Activated CD4-positive, alpha-beta memory T cell treated with anti-CD3 and anti-CD28 coated beads, Interleukin-2, amount 10 ng/mL, durations not matched to agents 7 days and 5 days (primary cell): ENCODE measurements around the gene SYNE1. TPM values are rescaled to one million over a fixed set of nuclear protein-coding genes. Genes with fewer than 3 reads are reported as not detected.

Experiments used
- CTCF ChIA-PET: fragments of 350-600 bp; sonication (Branson Sonifier 250); formaldehyde crosslinking; loops from one replicate; lab custom pipeline; 2021; ENCODE audit warnings: antibody characterized with exemption, inconsistent platforms; lab: Charles Lee
- POLR2A ChIA-PET: fragments of 350-600 bp; sonication (Branson Sonifier 250); formaldehyde crosslinking; loops from one replicate; lab custom pipeline; 2021; ENCODE audit warnings: antibody characterized with exemption; lab: Charles Lee
- DNase-seq: peaks from one replicate; pipeline ENCODE4 v3.0.0-alpha.2; 2020
- H3K27ac Mint-ChIP-seq: one replicate; pipeline ENCODE4 v1.8.0; 2021; ENCODE audit warnings: mild to moderate bottlenecking, mixed read lengths
- H3K27me3 Mint-ChIP-seq: one replicate; pipeline ENCODE4 v1.8.0; 2021; ENCODE audit warnings: mixed read lengths
- H3K36me3 Mint-ChIP-seq: one replicate; pipeline ENCODE4 v1.8.0; 2021; ENCODE audit warnings: low read depth, mixed read lengths
- H3K4me1 Mint-ChIP-seq: one replicate; pipeline ENCODE4 v1.8.0; 2021; ENCODE audit warnings: mixed read lengths
- H3K4me3 Mint-ChIP-seq: one replicate; pipeline ENCODE4 v1.8.0; 2021; ENCODE audit warnings: mild to moderate bottlenecking, mixed read lengths
- H3K9me3 Mint-ChIP-seq: one replicate; pipeline ENCODE4 v1.8.0; 2021; ENCODE audit warnings: mixed read lengths
- total RNA-seq, 2 experiments: library from RNA; stranded (reverse); gene quantifications; one replicate each; pipeline ENCODE4 v1.2.3, GENCODE V29; 2021

Gene SYNE1
- total RNA-seq, 2 experiments from 2014 or later = 85.5 to 86.8 TPM

- H3K4me3 Mint-ChIP-seq = no peak overlapping the region
- DNase-seq = no peak
- ChIA-PET POLR2A (no interaction called here), CTCF (no interaction called here)
- peaks cover 51% of the 10 kb centered on the region for H3K36me3 Mint-ChIP-seq
- peaks cover 3% of the 10 kb centered on the region for H3K4me1 Mint-ChIP-seq
- H3K27ac Mint-ChIP-seq = no peak overlapping the region
- no peaks in the 10 kb centered on the region for H3K27me3 Mint-ChIP-seq
- H3K9me3 Mint-ChIP-seq = no peaks in the 10 kb centered on the region
Measured at GRCh38 chr6:152119831-152120230, 517.3 kb downstream of the SYNE1 start.

GRCh38 chr6:152118678-152119077 lies 518.5 kb downstream of the SYNE1 start:
- no peaks in the 10 kb centered on the region for H3K9me3 Mint-ChIP-seq
- no peak for DNase-seq
- ChIA-PET CTCF (interaction anchor here (1.0 kb wide), 1 partner anchor 428 kb away, joined by 6 read pairs; no protein-coding TSS in a partner anchor), POLR2A (no interaction called here)
- peaks cover 3% of the 10 kb centered on the region for H3K4me1 Mint-ChIP-seq
- H3K36me3 Mint-ChIP-seq = peaks cover 42% of the 10 kb centered on the region
- no peak overlapping the region for H3K4me3 Mint-ChIP-seq
- no peaks in the 10 kb centered on the region for H3K27me3 Mint-ChIP-seq
- H3K27ac Mint-ChIP-seq = no peak overlapping the region

- CTCF ChIA-PET = interaction anchor here (1.0 to 1.3 kb wide), 2 partner anchors 427 kb away, joined by 5 to 6 read pairs; no protein-coding TSS in a partner anchor
- POLR2A ChIA-PET = no interaction called here
- DNase-seq = no peak
- Mint-ChIP-seq H3K27me3 (no peaks in the 10 kb centered on the region), H3K27ac (no peak overlapping the region), H3K9me3 (no peaks in the 10 kb centered on the region), H3K4me1 (peaks cover 3% of the 10 kb centered on the region), H3K36me3 (peaks cover 38% of the 10 kb centered on the region), H3K4me3 (no peak overlapping the region)
Measured at GRCh38 chr6:152118224-152118623, 518.9 kb downstream of the SYNE1 start.

GRCh38 chr6:152117156-152118133 lies 519.7 kb downstream of the SYNE1 start:
- peaks cover 3% of the 10 kb centered on the region for H3K4me1 Mint-ChIP-seq
- no peak overlapping the region for H3K27ac Mint-ChIP-seq

GRCh38 chr6:152112491-152113261 lies 524.5 kb downstream of the SYNE1 start:
- Mint-ChIP-seq H3K27ac (no peak overlapping the region), H3K4me3 (no peak overlapping the region), H3K27me3 (no peaks in the 10 kb centered on the region), H3K36me3 (no peaks in the 10 kb centered on the region), H3K9me3 (no peaks in the 10 kb centered on the region), H3K4me1 (peaks cover 2% of the 10 kb centered on the region)
- no peak for DNase-seq
- CTCF ChIA-PET = interaction anchor here (1.8 kb wide), 1 partner anchor 13 kb away, joined by 4 read pairs; no protein-coding TSS in a partner anchor
- POLR2A ChIA-PET = no interaction called here

More at GRCh38 chr6:152117156-152118133, 519.7 kb downstream of the SYNE1 start:
- DNase-seq = no peak
- no peak overlapping the region for H3K4me3 Mint-ChIP-seq
- H3K36me3 Mint-ChIP-seq = peaks cover 36% of the 10 kb centered on the region
- no peaks in the 10 kb centered on the region for H3K27me3 Mint-ChIP-seq
- ChIA-PET POLR2A (no interaction called here), CTCF (interaction anchor here (1.3 kb wide), 1 partner anchor 427 kb away, joined by 5 read pairs; no protein-coding TSS in a partner anchor)
- H3K9me3 Mint-ChIP-seq = no peaks in the 10 kb centered on the region

- ChIA-PET CTCF (interaction anchor here (0.9 to 1.1 kb wide), 2 partner anchors 13 to 14 kb away, joined by 3 read pairs; no protein-coding TSS in a partner anchor), POLR2A (no interaction called here)
- H3K9me3 Mint-ChIP-seq = no peaks in the 10 kb centered on the region
- no peak overlapping the region for H3K27ac Mint-ChIP-seq
- no peak for DNase-seq
- peaks cover 2% of the 10 kb centered on the region for H3K4me1 Mint-ChIP-seq
- no peaks in the 10 kb centered on the region for H3K27me3 Mint-ChIP-seq
- H3K4me3 Mint-ChIP-seq = no peak overlapping the region
- no peaks in the 10 kb centered on the region for H3K36me3 Mint-ChIP-seq
Measured at GRCh38 chr6:152110886-152111820, 526.0 kb downstream of the SYNE1 start.

- H3K27ac Mint-ChIP-seq = no peak overlapping the region
- peaks cover 2% of the 10 kb centered on the region for H3K27me3 Mint-ChIP-seq
- no peaks in the 10 kb centered on the region for H3K36me3 Mint-ChIP-seq
- H3K4me1 Mint-ChIP-seq = peaks cover 2% of the 10 kb centered on the region
- CTCF ChIA-PET = no interaction called here
- no peaks in the 10 kb centered on the region for H3K9me3 Mint-ChIP-seq
- POLR2A ChIA-PET = no interaction called here
- H3K4me3 Mint-ChIP-seq = no peak overlapping the region
- DNase-seq = no peak
Measured at GRCh38 chr6:152107973-152108372, 529.2 kb downstream of the SYNE1 start.

GRCh38 chr6:152100183-152100618 lies 537.0 kb downstream of the SYNE1 start:
- Mint-ChIP-seq H3K27me3 (peaks cover 2% of the 10 kb centered on the region), H3K36me3 (no peaks in the 10 kb centered on the region), H3K9me3 (no peaks in the 10 kb centered on the region), H3K4me1 (peaks cover 2% of the 10 kb centered on the region), H3K27ac (no peak overlapping the region), H3K4me3 (no peak overlapping the region)
- POLR2A ChIA-PET = no interaction called here
- no peak for DNase-seq
- CTCF ChIA-PET = interaction anchor here (0.6 to 0.7 kb wide), 2 partner anchors 86 to 843 kb away, joined by 3 to 4 read pairs; no protein-coding TSS in a partner anchor

- no peaks in the 10 kb centered on the region for H3K9me3 Mint-ChIP-seq
- H3K27ac Mint-ChIP-seq = no peak overlapping the region
- ChIA-PET POLR2A (no interaction called here), CTCF (no interaction called here)
- H3K36me3 Mint-ChIP-seq = no peaks in the 10 kb centered on the region
- H3K4me3 Mint-ChIP-seq = no peak overlapping the region
- DNase-seq = no peak
- H3K4me1 Mint-ChIP-seq = peaks cover 6% of the 10 kb centered on the region
- H3K27me3 Mint-ChIP-seq = peaks cover 2% of the 10 kb centered on the region
Measured at GRCh38 chr6:152099446-152100182, 537.5 kb downstream of the SYNE1 start.

GRCh38 chr6:152098683-152099082 lies 538.5 kb downstream of the SYNE1 start:
- DNase-seq = no peak
- Mint-ChIP-seq H3K27me3 (peaks cover 2% of the 10 kb centered on the region), H3K4me3 (no peak overlapping the region), H3K9me3 (no peaks in the 10 kb centered on the region), H3K36me3 (no peaks in the 10 kb centered on the region), H3K27ac (no peak overlapping the region), H3K4me1 (peaks cover 6% of the 10 kb centered on the region)
- POLR2A ChIA-PET = no interaction called here
- CTCF ChIA-PET = no interaction called here

- Mint-ChIP-seq H3K36me3 (no peaks in the 10 kb centered on the region), H3K4me1 (peaks cover 6% of the 10 kb centered on the region), H3K27ac (no peak overlapping the region), H3K9me3 (no peaks in the 10 kb centered on the region), H3K27me3 (no peaks in the 10 kb centered on the region), H3K4me3 (no peak overlapping the region)
- POLR2A ChIA-PET = no interaction called here
- no peak for DNase-seq
- CTCF ChIA-PET = no interaction called here
Measured at GRCh38 chr6:152096863-152097496, 540.2 kb downstream of the SYNE1 start.
